Gastrocnemius medialis (tissue), 4 donors: ENCODE data around the gene LIN52. TPM values are rescaled to one million over a fixed set of nuclear protein-coding genes. Genes with fewer than 3 reads are reported as not detected.
"Not testable (repeated sequence)": the region's sequence is repeated elsewhere in the genome, so short reads cannot be mapped to it uniquely, and the experiment has no call there.

Experiments used
- ATAC-seq, 2 donors: fragments of 150-250 bp; one replicate each; pipeline ENCODE4 v1.9.1; 2016
- DNase-seq, 2 donors: peaks; one replicate each; pipeline ENCODE4 v3.0.0-alpha.2; 2019
- H3K27ac ChIP-seq, 4 donors: fragments of 200-600 bp; sonication (generic); 1 replicate in 1 of 4; 2 replicates in 3 of 4; pipeline ENCODE4 v1.5.1; 2016 to 2018; ENCODE audit warnings: mild to moderate bottlenecking in 2 of 4, moderate library complexity in 1 of 4
- H3K27me3 ChIP-seq, 3 donors: fragments of 200-600 bp; sonication (generic) in 2 of 3; 1 replicate in 1 of 3; 2 replicates in 2 of 3; pipeline versions ENCODE4 v1.5.1 to v1.6.0; 2016 to 2019; ENCODE audit warnings: mild to moderate bottlenecking in 1 of 3, moderate library complexity in 1 of 3
- H3K36me3 ChIP-seq, 2 donors: fragments of 200-600 bp; sonication (generic) in 1 of 2; one replicate each; pipeline ENCODE4 v1.5.1; 2017 to 2018
- H3K4me1 ChIP-seq, 2 donors: fragments of 200-600 bp; sonication (generic) in 1 of 2; one replicate each; pipeline ENCODE4 v1.5.1; 2016 to 2017; ENCODE audit warnings: mild to moderate bottlenecking in 2 of 2
- H3K4me3 ChIP-seq, 4 donors: fragments of 200-600 bp; sonication (generic) in 3 of 4; 1 replicate in 1 of 4; 2 replicates in 3 of 4; pipeline ENCODE4 v1.5.1; 2016 to 2019; ENCODE audit warnings: mild to moderate bottlenecking in 2 of 4
- H3K9me3 ChIP-seq, 3 donors: fragments of 200-600 bp; sonication (generic) in 2 of 3; 1 replicate in 1 of 3; 2 replicates in 2 of 3; pipeline ENCODE4 v1.5.1; 2016 to 2019
- POLR2A ChIP-seq, 2 donors: fragments of 450-650 bp; IDR thresholded peaks; one replicate each; pipeline ENCODE4 v1.6.1; 2017; ENCODE audit warnings: antibody characterized with exemption in 2 of 2, mild to moderate bottlenecking in 2 of 2, moderate library complexity in 2 of 2
- in situ Hi-C, 4 donors: fragments of 200-750 bp; cut with MboI; loops; one replicate each; pipeline versions ENCODE4 v1.15.0 to v1.8.0; 2017; ENCODE audit warnings: low sequenced_read_pairs in 4 of 4
- intact Hi-C: fragments of 100-400 bp; cut with DNase I; formaldehyde crosslinking; loops from one replicate; pipeline ENCODE4 v1.15.1; 2023; ENCODE audit warnings: low total_unique reads
- total RNA-seq, 4 donors: library from RNA; depleted of rRNA; stranded (reverse); fragments of >200 nt; gene quantifications; one replicate each; pipeline versions ENCODE4 v1.1.0 to v1.2.3, GENCODE V29; 2016
- TF ChIP-seq, protein P1 (sequence below), 5 experiments: fragments of 450-650 bp in 3 of 5; fragments of 200-600 bp in 2 of 5; sonication (generic) in 2 of 5; IDR thresholded peaks in 4 of 5; conservative IDR thresholded peaks in 1 of 5; 1 replicate in 4 of 5; 2 replicates in 1 of 5; pipeline ENCODE4 v1.5.1; 2016 to 2019; ENCODE audit warnings: antibody characterized with exemption in 5 of 5, mild to moderate bottlenecking in 3 of 5, moderate library complexity in 3 of 5

Gene LIN52
- total RNA-seq, 4 donors from 2014 or later: 3.4 to 5.6 (median 4.3) TPM

- H3K4me3 ChIP-seq, H3K27ac ChIP-seq, H3K9me3 ChIP-seq, H3K4me1 ChIP-seq, DNase-seq, H3K27me3 ChIP-seq: not testable (repeated sequence)
- H3K36me3 ChIP-seq: peaks cover 0 to 13% of the 10 kb centered on the region in 2 donors
- TF ChIP-seq, protein P1, sequence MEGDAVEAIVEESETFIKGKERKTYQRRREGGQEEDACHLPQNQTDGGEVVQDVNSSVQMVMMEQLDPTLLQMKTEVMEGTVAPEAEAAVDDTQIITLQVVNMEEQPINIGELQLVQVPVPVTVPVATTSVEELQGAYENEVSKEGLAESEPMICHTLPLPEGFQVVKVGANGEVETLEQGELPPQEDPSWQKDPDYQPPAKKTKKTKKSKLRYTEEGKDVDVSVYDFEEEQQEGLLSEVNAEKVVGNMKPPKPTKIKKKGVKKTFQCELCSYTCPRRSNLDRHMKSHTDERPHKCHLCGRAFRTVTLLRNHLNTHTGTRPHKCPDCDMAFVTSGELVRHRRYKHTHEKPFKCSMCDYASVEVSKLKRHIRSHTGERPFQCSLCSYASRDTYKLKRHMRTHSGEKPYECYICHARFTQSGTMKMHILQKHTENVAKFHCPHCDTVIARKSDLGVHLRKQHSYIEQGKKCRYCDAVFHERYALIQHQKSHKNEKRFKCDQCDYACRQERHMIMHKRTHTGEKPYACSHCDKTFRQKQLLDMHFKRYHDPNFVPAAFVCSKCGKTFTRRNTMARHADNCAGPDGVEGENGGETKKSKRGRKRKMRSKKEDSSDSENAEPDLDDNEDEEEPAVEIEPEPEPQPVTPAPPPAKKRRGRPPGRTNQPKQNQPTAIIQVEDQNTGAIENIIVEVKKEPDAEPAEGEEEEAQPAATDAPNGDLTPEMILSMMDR (IDR thresholded peaks at IDR 0.05 in 4 of 5, conservative IDR thresholded peaks at IDR 0.05 in 1 of 5): peak in 4 of 5 experiments; percentile 36 to 60 (median 46)
- ATAC-seq: peak; percentile 68 to 72
- intact Hi-C loops: loop anchor here (2.0 kb wide), 2 partner anchors 139 to 149 kb away; no protein-coding TSS in a partner anchor
- in situ Hi-C loops: loop anchor here in 2 of 4 donors (5.0 to 10.0 kb wide), 2 partner anchors 141 to 143 kb away; no protein-coding TSS in a partner anchor
Observed at GRCh38 chr14:74111395-74112216, 26.9 kb downstream of the LIN52 start.

DNA sequence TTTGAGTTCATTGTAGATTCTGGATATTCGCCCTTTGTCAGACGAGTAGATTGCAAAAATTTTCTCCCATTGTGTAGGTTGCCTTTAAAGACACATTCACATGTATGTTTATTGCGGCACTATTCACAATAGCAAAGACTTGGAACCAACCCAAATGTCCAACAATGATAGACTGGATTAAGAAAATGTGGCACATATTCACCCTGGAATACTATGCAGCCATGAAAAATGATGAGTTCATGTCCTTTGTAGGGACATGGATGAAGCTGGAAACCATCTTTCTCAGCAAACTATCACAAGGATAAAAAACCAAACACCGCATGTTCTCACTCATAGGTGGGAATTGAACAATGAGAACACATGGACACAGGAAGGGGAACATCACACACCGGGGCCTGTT lies 40.7 kb downstream of the LIN52 start:
- ATAC-seq, H3K4me1 ChIP-seq, in situ Hi-C loops, H3K27ac ChIP-seq, H3K27me3 ChIP-seq, H3K9me3 ChIP-seq, H3K36me3 ChIP-seq, DNase-seq, intact Hi-C loops, H3K4me3 ChIP-seq: not testable (repeated sequence)

GRCh38 chr14:74126315-74127013 lies 41.7 kb downstream of the LIN52 start:
- Histone ChIP-seq H3K4me3 (no peak overlapping the region), H3K9me3 (no peaks in the 10 kb centered on the region), H3K27ac (no peak overlapping the region), H3K36me3 (no peaks in the 10 kb centered on the region), H3K27me3 (no peaks in the 10 kb centered on the region), H3K4me1 (no peaks in the 10 kb centered on the region)
- in situ Hi-C loops: no loop called here
- DNase-seq (no peak), ATAC-seq (no peak)
- TF ChIP-seq, protein P1 (IDR thresholded peaks at IDR 0.05 in 4 of 5, conservative IDR thresholded peaks at IDR 0.05 in 1 of 5): no peak
- TF ChIP-seq POLR2A (IDR thresholded peaks at IDR 0.05): no peak
- intact Hi-C loops: no loop called here

DNA sequence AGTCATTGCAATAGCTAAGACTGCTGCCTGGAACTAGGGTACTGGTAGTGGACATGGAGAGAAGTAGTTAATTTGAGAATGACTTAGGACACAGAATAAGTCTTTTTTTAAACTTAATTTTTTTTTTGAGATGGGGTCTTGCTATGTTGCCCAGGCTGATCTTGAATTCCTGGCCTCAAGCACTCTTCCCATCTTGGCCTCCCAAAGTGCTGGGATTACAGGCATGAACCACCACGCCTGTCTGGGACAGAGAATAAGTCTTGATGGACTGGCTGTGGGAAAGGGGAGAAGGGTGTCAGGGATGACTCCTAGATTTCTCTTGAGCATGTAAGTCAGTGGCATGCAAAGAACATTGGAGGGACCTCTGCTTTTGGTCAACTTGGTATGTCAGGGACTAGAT lies 42.9 kb downstream of the LIN52 start:
- in situ Hi-C loops (no loop called here), intact Hi-C loops (no loop called here)
- H3K27ac ChIP-seq: no peak overlapping the region
- TF ChIP-seq POLR2A (IDR thresholded peaks at IDR 0.05): no peak
- TF ChIP-seq, protein P1 (IDR thresholded peaks at IDR 0.05 in 4 of 5, conservative IDR thresholded peaks at IDR 0.05 in 1 of 5): no peak
- DNase-seq (no peak), ATAC-seq (no peak)
- no peaks in the 10 kb centered on the region for H3K9me3 ChIP-seq
- H3K36me3 ChIP-seq: no peaks in the 10 kb centered on the region
- H3K4me3 ChIP-seq: no peak overlapping the region
- H3K4me1 ChIP-seq: no peaks in the 10 kb centered on the region
- H3K27me3 ChIP-seq: no peaks in the 10 kb centered on the region

- intact Hi-C loops (no loop called here), in situ Hi-C loops (no loop called here)
- TF ChIP-seq, protein P1 (IDR thresholded peaks at IDR 0.05 in 4 of 5, conservative IDR thresholded peaks at IDR 0.05 in 1 of 5): no peak
- no peak for TF ChIP-seq POLR2A (IDR thresholded peaks at IDR 0.05)
- DNase-seq (no peak), ATAC-seq (no peak)
- peak overlapping the region in 1 of 4 donors; percentile 24 for H3K27ac ChIP-seq
- H3K27me3 ChIP-seq: no peaks in the 10 kb centered on the region
- H3K36me3 ChIP-seq: no peaks in the 10 kb centered on the region
- peaks cover 2 to 10% of the 10 kb centered on the region in 2 donors for H3K4me1 ChIP-seq
- no peaks in the 10 kb centered on the region for H3K9me3 ChIP-seq
- H3K4me3 ChIP-seq: no peak overlapping the region
Observed at GRCh38 chr14:74133833-74134481, 49.2 kb downstream of the LIN52 start.
